RWPE1 (cell line): ENCODE results near the gene FBXO31.

ENCODE experiments used
- CTCF ChIA-PET: fragments of 350-600 bp; sonication (Branson Sonifier 250); formaldehyde crosslinking; extraction: SDS; loops from one replicate; lab custom pipeline; 2021; lab: Yijun Ruan, JAX
- POLR2A ChIA-PET: fragments of 400-600 bp; formaldehyde crosslinking; extraction: SDS; loops from one replicate; lab custom pipeline; 2020; ENCODE audit warnings: antibody characterized with exemption; ENCODE audit not compliant: low non-redundant PET; lab: Yijun Ruan, JAX
- DNase-seq: peaks from one replicate; pipeline ENCODE4 v3.0.0; 2012; ENCODE audit warnings: low spot score
- H3K27ac ChIP-seq: fragments of 450-650 bp; 2 replicates; pipeline ENCODE4 v1.5.1; 2017
- TF ChIP-seq, protein P1 (sequence below): fragments of 450-650 bp; conservative IDR thresholded peaks from 2 replicates; pipeline ENCODE4 v1.5.1; 2017; ENCODE audit warnings: low read depth, mild to moderate bottlenecking

The FBXO31 gene

DNA sequence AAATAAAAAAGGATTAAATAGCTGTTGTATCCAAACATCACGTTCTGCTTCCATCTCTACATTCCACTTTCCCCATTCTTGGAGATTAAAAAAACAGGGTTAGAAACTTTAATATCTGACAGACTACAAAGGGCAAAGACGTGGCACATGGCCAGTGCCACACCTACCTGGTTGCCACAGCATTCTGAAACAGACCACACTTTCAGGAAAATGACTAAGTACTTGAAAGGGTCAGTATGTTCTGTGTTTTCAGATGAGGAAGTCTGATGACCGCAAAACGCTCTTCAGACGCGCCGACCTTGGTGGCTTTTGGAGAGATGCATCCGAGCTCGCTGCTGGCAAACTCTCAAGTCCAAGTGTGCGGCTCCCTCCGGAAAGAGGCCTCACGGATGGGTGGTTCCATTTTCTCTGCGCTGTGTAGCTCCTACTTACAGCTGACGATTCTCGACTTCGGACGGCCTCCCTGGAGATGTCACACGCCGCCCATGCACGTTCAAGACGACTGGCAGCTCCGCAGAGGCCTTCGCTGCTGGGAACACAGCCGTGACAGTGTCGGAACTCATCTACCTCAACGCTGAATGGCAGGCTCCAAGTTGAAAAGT is 24.0 kb upstream of the FBXO31 start:
- H3K27ac ChIP-seq = peak overlapping the region; percentile 79
- ChIA-PET CTCF (interaction anchor here (0.8 kb wide), 1 partner anchor 14 kb away, joined by 3 read pairs; no protein-coding TSS in a partner anchor), POLR2A (no interaction called here)
- TF ChIP-seq, protein P1, sequence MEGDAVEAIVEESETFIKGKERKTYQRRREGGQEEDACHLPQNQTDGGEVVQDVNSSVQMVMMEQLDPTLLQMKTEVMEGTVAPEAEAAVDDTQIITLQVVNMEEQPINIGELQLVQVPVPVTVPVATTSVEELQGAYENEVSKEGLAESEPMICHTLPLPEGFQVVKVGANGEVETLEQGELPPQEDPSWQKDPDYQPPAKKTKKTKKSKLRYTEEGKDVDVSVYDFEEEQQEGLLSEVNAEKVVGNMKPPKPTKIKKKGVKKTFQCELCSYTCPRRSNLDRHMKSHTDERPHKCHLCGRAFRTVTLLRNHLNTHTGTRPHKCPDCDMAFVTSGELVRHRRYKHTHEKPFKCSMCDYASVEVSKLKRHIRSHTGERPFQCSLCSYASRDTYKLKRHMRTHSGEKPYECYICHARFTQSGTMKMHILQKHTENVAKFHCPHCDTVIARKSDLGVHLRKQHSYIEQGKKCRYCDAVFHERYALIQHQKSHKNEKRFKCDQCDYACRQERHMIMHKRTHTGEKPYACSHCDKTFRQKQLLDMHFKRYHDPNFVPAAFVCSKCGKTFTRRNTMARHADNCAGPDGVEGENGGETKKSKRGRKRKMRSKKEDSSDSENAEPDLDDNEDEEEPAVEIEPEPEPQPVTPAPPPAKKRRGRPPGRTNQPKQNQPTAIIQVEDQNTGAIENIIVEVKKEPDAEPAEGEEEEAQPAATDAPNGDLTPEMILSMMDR = no peak
- DNase-seq = peak; percentile 76

DNA sequence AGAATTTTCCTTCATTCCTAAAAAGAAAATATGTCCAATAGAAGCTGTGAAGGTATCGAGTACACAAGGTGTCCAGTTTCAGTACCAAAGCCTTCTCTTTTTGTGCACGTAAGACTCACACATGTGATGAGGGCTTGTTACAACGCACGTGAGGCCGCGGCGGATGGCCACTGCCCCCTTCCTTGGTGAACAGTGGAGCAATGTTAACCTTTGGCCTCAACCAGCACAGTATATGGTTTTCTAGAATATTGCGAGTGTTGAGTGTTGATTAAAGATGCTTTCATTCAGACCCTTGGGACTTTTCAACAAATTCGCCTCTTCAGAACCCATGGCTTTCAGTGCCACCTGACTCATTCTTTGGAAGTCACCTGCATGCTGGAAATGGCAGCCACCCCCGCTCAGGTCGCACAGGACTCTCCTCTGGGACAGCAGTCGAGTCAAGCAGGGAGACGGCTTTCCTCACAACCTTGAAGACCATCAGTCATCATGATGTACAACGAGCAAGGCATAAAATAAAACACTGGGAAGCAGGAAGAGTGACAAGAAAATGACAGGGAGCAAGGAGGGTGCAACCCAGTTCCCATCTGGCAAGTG is 23.0 kb upstream of the FBXO31 start:
- H3K27ac ChIP-seq = peak overlapping the region; percentile 53
- TF ChIP-seq, protein P1 = no peak
- ChIA-PET POLR2A (no interaction called here), CTCF (no interaction called here)
- no peak for DNase-seq

DNA sequence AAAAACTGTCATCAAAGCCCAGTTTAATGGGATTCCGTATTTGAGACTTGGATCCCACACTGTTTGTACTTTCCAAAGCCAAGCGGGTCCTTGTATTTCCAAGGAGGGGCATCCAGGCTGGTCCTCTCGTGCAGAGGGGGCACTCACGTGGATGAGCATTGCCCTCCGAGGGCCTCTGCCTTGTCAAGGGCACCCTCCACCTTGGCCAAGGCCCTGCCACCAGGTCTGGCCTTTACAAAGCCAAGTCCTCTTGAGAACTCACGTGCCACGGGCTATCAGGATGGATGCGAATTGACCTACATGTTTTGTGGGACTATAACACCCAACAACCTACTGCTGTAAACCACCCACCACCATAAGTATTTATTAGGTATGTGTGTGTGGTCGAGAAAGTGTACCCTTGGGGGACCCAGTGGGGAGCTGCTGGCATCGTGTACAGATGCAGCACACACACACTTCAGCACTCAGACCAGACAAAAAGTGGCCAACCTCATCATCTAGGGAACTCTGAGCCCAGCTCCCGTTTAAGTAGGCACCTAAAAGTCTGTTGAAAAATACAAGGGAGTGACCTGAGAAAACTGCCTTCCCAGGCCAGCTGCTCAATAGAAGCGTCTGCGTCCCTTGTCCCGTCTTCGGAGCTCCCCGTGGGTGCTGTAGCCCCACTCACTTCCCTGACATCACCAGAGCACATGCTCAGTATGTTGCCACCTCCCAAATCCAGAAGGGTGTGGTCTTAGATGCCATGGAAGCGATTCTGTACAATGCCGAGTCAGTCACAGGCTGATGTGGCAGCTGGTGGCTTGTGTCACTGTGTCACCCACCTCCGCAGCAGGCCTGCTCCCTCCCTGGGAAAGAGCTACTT is 21.4 kb upstream of the FBXO31 start:
- TF ChIP-seq, protein P1 = no peak
- peak overlapping the region; percentile 29 for H3K27ac ChIP-seq
- ChIA-PET CTCF (interaction anchor here (0.5 to 0.7 kb wide), 3 partner anchors 11 to 346 kb away, joined by 3 to 4 read pairs (median 4); no protein-coding TSS in a partner anchor), POLR2A (no interaction called here)
- DNase-seq = no peak

DNA sequence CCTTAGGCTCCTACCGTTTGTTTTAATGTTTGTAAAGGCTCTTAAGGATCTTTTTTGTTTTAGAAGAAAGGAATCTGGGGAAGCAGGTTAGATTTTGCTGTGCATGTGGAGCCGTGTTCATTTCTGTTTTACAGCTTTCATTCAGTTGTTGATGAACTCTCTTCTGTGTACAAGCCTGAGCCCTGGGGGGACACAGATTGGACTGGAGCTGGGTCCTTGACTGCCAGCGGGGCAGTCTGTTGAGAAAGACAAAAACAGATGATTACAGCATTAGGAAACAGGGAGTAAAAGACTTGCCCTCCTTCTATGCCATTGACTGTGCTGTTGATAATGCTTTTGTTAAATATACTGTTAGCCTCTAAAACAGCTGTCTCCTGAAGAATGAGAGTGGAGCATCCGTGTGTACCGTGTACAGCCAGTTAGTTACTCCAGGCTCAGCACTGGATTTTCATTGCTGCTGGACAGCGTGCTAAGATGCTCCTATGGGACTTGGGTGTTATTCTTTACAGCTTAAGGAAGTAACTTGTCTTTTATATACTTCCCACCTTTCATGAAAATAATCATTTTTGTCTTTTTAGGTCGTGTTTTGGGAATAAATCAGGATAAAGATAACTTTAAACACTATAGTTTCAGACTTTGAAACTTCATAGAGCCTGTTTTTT is 11.7 kb upstream of the FBXO31 start:
- TF ChIP-seq, protein P1 = no peak
- no peak overlapping the region for H3K27ac ChIP-seq
- ChIA-PET CTCF (interaction anchor here (0.7 to 1.3 kb wide), 4 partner anchors 12 to 240 kb away, joined by 3 to 6 read pairs (median 4); partner anchors contain the start of gene FBXO31), POLR2A (no interaction called here)
- no peak for DNase-seq

DNA sequence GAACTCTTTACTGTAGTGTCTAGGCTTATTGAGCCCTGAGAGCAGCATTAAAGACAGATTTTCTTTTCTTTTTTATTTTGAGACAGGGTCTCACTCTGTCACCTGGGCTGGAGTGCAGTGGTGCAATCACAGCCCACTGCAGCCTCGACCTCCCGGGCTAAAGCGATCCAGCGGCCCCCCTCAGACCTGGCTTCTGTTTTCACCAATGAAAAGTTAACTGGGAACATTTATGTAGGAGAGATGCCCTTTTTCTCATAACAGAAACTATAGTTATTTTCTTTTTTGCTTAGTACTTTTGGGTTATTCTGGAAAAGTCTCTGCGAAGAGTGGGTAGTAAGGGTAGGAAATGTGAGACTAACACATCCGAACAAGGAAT is 10.1 kb upstream of the FBXO31 start:
- H3K27ac ChIP-seq = peak overlapping the region; percentile 92
- TF ChIP-seq, protein P1 = no peak
- ChIA-PET POLR2A (no interaction called here), CTCF (interaction anchor here (0.6 to 1.3 kb wide), 4 partner anchors 12 to 1640 kb away, joined by 3 to 4 read pairs (median 4); no protein-coding TSS in a partner anchor)
- no peak for DNase-seq
